ENCODE results near the gene HIVEP3.

HIVEP3 gene

GRCh38 chr1:41618871-41619270 is 299.9 kb downstream of the HIVEP3 start:
- TF ChIP-seq CREB1 (IDR thresholded peaks at IDR 0.05; ENCODE audit: low read depth), result no peak
- TF ChIP-seq NFIC (IDR thresholded peaks at IDR 0.05), result no peak
- TF ChIP-seq TCF12 (IDR thresholded peaks at IDR 0.05; ENCODE audit: low read depth), result no peak
- TF ChIP-seq YY1 (IDR thresholded peaks at IDR 0.05; ENCODE audit: low read depth), result no peak
- TF ChIP-seq EP300 (IDR thresholded peaks at IDR 0.05; ENCODE audit: borderline replicate concordance), result no peak

GRCh38 chr1:41618066-41618825 is 300.5 kb downstream of the HIVEP3 start:
- TF ChIP-seq FOXM1 (IDR thresholded peaks at IDR 0.05; ENCODE audit: borderline replicate concordance, low read depth), result no peak
- no peak for TF ChIP-seq NFIC (IDR thresholded peaks at IDR 0.05)
- TF ChIP-seq ZBTB7A (IDR thresholded peaks at IDR 0.05; ENCODE audit: low read depth), result no peak
- no peak for TF ChIP-seq TEAD4 (IDR thresholded peaks at IDR 0.05)
- TF ChIP-seq RAD21 (IDR thresholded peaks at IDR 0.05; ENCODE audit: low read depth), result no peak
- no peak for TF ChIP-seq EGR1 (IDR thresholded peaks at IDR 0.05)
- TF ChIP-seq MAX (IDR thresholded peaks at IDR 0.05), result no peak
- no peak for TF ChIP-seq TAF1 (IDR thresholded peaks at IDR 0.05; ENCODE audit: low read depth)
- TF ChIP-seq YY1 (IDR thresholded peaks at IDR 0.05; ENCODE audit: low read depth), result no peak
- no peak for TF ChIP-seq CREB1 (IDR thresholded peaks at IDR 0.05; ENCODE audit: low read depth)
- TF ChIP-seq USF1 (IDR thresholded peaks at IDR 0.05), result no peak
- TF ChIP-seq CEBPB (IDR thresholded peaks at IDR 0.05), result no peak
- TF ChIP-seq EP300 (IDR thresholded peaks at IDR 0.05; ENCODE audit: borderline replicate concordance), result no peak
- no peak for TF ChIP-seq REST (IDR thresholded peaks at IDR 0.05; ENCODE audit: low read depth)
- TF ChIP-seq TCF12 (IDR thresholded peaks at IDR 0.05; ENCODE audit: low read depth), result no peak

GRCh38 chr1:41617336-41617735 is 301.4 kb downstream of the HIVEP3 start:
- no peak for TF ChIP-seq YY1 (IDR thresholded peaks at IDR 0.05; ENCODE audit: low read depth)

GRCh38 chr1:41616563-41616962 is 302.2 kb downstream of the HIVEP3 start:
- TF ChIP-seq EGR1 (IDR thresholded peaks at IDR 0.05), result no peak
- no peak for TF ChIP-seq MAX (IDR thresholded peaks at IDR 0.05)
- TF ChIP-seq USF1 (IDR thresholded peaks at IDR 0.05), result no peak
- TF ChIP-seq FOXM1 (IDR thresholded peaks at IDR 0.05; ENCODE audit: borderline replicate concordance, low read depth), result no peak
- no peak for TF ChIP-seq YY1 (IDR thresholded peaks at IDR 0.05; ENCODE audit: low read depth)
- no peak for TF ChIP-seq TAF1 (IDR thresholded peaks at IDR 0.05; ENCODE audit: low read depth)
- TF ChIP-seq CREB1 (IDR thresholded peaks at IDR 0.05; ENCODE audit: low read depth), result no peak
- TF ChIP-seq TEAD4 (IDR thresholded peaks at IDR 0.05), result no peak
- TF ChIP-seq REST (IDR thresholded peaks at IDR 0.05; ENCODE audit: low read depth), result no peak
- no peak for TF ChIP-seq CEBPB (IDR thresholded peaks at IDR 0.05)
- no peak for TF ChIP-seq RAD21 (IDR thresholded peaks at IDR 0.05; ENCODE audit: low read depth)
- TF ChIP-seq NFIC (IDR thresholded peaks at IDR 0.05), result no peak
- TF ChIP-seq EP300 (IDR thresholded peaks at IDR 0.05; ENCODE audit: borderline replicate concordance), result no peak
- no peak for TF ChIP-seq ZBTB7A (IDR thresholded peaks at IDR 0.05; ENCODE audit: low read depth)
- no peak for TF ChIP-seq TCF12 (IDR thresholded peaks at IDR 0.05; ENCODE audit: low read depth)

- TF ChIP-seq ZBTB7A (IDR thresholded peaks at IDR 0.05; ENCODE audit: low read depth) (no peak), CREB1 (IDR thresholded peaks at IDR 0.05; ENCODE audit: low read depth) (no peak), USF1 (IDR thresholded peaks at IDR 0.05) (no peak), TAF1 (IDR thresholded peaks at IDR 0.05; ENCODE audit: low read depth) (no peak), YY1 (IDR thresholded peaks at IDR 0.05; ENCODE audit: low read depth) (no peak), REST (IDR thresholded peaks at IDR 0.05; ENCODE audit: low read depth) (no peak), NFIC (IDR thresholded peaks at IDR 0.05) (no peak), FOXM1 (IDR thresholded peaks at IDR 0.05; ENCODE audit: borderline replicate concordance, low read depth) (no peak), TEAD4 (IDR thresholded peaks at IDR 0.05) (no peak)
Observed at GRCh38 chr1:41615981-41616380, 302.7 kb downstream of the HIVEP3 start.
